Heart right ventricle (tissue), 16 donors: ENCODE measurements around the gene RAP1B. TPM values are rescaled to one million over a fixed set of nuclear protein-coding genes. Genes with fewer than 3 reads are reported as not detected.
"Not testable (repeated sequence)": the region's sequence is repeated elsewhere in the genome, so short reads cannot be mapped to it uniquely, and the experiment has no call there.

Source experiments
- ATAC-seq, 8 donors: fragments of 200-7000 bp; cut with Tn5 transposase; one replicate each; pipeline ENCODE4 v1.9.1; 2020; ENCODE audit warnings: mild to moderate bottlenecking in 8 of 8, moderate library complexity in 8 of 8, moderate number of reproducible peaks in 1 of 8
- DNase-seq, 2 donors: peaks; one replicate each; pipeline ENCODE4 v3.0.0-alpha.2; 2020
- H3K27ac ChIP-seq, 10 donors: fragments of 200-600 bp; sonication (generic) in 2 of 10; one replicate each; pipeline versions ENCODE4 v1.5.0 to v1.8.0; 2020 to 2022; ENCODE audit warnings: mild to moderate bottlenecking in 3 of 10
- H3K27me3 ChIP-seq, 7 donors: fragments of 200-600 bp; one replicate each; pipeline ENCODE4 v1.8.0; 2021 to 2022; ENCODE audit warnings: mild to moderate bottlenecking in 2 of 7
- H3K36me3 ChIP-seq, 9 donors: fragments of 200-600 bp; sonication (generic) in 1 of 9; one replicate each; pipeline versions ENCODE4 v1.5.0 to v1.8.0; 2020 to 2022; ENCODE audit warnings: mild to moderate bottlenecking in 2 of 9
- H3K4me1 ChIP-seq, 9 donors: fragments of 200-600 bp; sonication (generic) in 1 of 9; one replicate each; pipeline versions ENCODE4 v1.5.0 to v1.8.0; 2020 to 2022; ENCODE audit warnings: mild to moderate bottlenecking in 4 of 9
- H3K4me3 ChIP-seq, 10 donors: fragments of 200-600 bp; sonication (generic) in 2 of 10; one replicate each; pipeline versions ENCODE4 v1.5.0 to v1.8.0; 2020 to 2022; ENCODE audit warnings: mild to moderate bottlenecking in 7 of 10, moderate library complexity in 2 of 10
- H3K9me3 ChIP-seq, 11 donors: fragments of 200-600 bp in 10 of 11; sonication (generic) in 2 of 11; one replicate each; pipeline versions ENCODE4 v1.5.0 to v1.8.0; 2013 to 2022; ENCODE audit warnings: mild to moderate bottlenecking in 2 of 11, control low read depth in 1 of 11, moderate library complexity in 1 of 11
- WGBS, 2 donors: extraction: QIAGEN DNeasy Blood & Tissue Kit; methylation state at CpG; one replicate each; pipeline ENCODE4 v1.1.7; 2013; ENCODE audit warnings: inconsistent platforms in 1 of 2; 5-methylcytosine and 5-hydroxymethylcytosine counted together
- intact Hi-C, 10 donors: fragments of 100-400 bp; cut with DNase I; formaldehyde crosslinking; loops; one replicate each; pipeline versions ENCODE4 v1.11.1 to v1.14.2; 2022
- polyA plus RNA-seq, 2 donors: library from polyadenylated mRNA; stranded (reverse); fragments of 200-250 nt; gene quantifications; one replicate each; pipeline ENCODE4 v1.2.3, GENCODE V29; 2013
- total RNA-seq, 10 donors: library from RNA; stranded (reverse); fragmentation: NEBNext Ultra II Directional in 3 of 10; extraction: Animal tissue kit (Norgen Biotek cat#: 25700) in 3 of 10; gene quantifications; one replicate each; pipeline versions ENCODE4 v1.2.1 to v1.2.4, GENCODE V29; 2021 to 2023
- TF ChIP-seq, protein P1 (sequence below), 9 donors: fragments of 200-600 bp; sonication (generic) in 2 of 9; IDR thresholded peaks; one replicate each; pipeline versions ENCODE4 v1.5.0 to v1.8.0; 2021 to 2022; ENCODE audit warnings: antibody characterized with exemption in 9 of 9, mild to moderate bottlenecking in 5 of 9, moderate library complexity in 1 of 9
- donor health status: Arrhythmogenic right ventricular cardiomyopathy.
- donor health status: ischemic (EF 13 %, LVEDD 7.1; RV severe dilation, severe dysfunction).
- donor health status: healthy with polysubstance abuse.
- donor health status: DM: no; HTN: yes; CAD: no.
- donor health status: DM: no; HTN: no; CAD: no.
- donor health status: ischemic (EF 25% LVEDD 6.9; RV normal size, moderate dysfunction).
- donor health status: ischemic (EF 25% LVEDD 5.7; RV mildly dilated, moderate dysfunction).
- donor health status: healthy.
- donor health status: DM: yes; HTN: yes; CAD: no.
- donor health status: Ischemic cardiomyopathy.
- donor health status: ischemic (EF 35%, LVEDD 5.7; RV mildly dilated, moderate dysfunction).
- donor health status: nonischemic (EF 11% LVEDD 7.7; RV severe dilation, severe dysfunction).
- donor health status: DM: yes; HTN: yes; CAD: no.
- donor health status: PGD.
- donor health status: ischemic (EF 29% LVEDD 5.4; RV normal size, mild dysfunction).
- donor health status: nonischemic (EF 23%, LVEDD 6.1; RV moderate dilation, normal function).

Gene RAP1B
- total and polyA plus RNA-seq, 12 donors: 38.1 to 81.2 (median 43.2) TPM

DNA sequence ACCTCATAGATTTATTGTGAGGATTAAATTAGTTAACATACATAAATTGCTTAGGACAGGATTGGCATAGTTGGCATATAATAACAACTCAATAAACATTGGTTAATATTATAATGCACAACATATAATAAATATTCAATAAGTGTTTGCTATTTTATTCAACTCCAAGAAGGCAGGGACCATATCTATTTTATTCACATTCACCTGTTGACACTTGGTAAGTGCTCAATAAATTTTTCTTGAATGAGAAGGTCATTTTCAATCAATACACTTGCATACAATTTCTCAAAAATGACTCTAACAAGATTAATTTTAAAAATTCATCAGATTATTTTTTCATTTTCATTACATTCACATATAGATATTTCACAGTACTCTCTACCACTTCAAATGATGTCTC lies 63.7 kb downstream of the RAP1B start:
- Histone ChIP-seq H3K27me3 (no peaks in the 10 kb centered on the region), H3K4me1 (peaks cover 0 to 17% (median 0%) of the 10 kb centered on the region in 9 donors), H3K36me3 (no peaks in the 10 kb centered on the region), H3K4me3 (no peak overlapping the region), H3K9me3 (no peaks in the 10 kb centered on the region), H3K27ac (peak overlapping the region in 1 of 10 donors; percentile 34)
- intact Hi-C loops: no loop called here
- TF ChIP-seq, protein P1, sequence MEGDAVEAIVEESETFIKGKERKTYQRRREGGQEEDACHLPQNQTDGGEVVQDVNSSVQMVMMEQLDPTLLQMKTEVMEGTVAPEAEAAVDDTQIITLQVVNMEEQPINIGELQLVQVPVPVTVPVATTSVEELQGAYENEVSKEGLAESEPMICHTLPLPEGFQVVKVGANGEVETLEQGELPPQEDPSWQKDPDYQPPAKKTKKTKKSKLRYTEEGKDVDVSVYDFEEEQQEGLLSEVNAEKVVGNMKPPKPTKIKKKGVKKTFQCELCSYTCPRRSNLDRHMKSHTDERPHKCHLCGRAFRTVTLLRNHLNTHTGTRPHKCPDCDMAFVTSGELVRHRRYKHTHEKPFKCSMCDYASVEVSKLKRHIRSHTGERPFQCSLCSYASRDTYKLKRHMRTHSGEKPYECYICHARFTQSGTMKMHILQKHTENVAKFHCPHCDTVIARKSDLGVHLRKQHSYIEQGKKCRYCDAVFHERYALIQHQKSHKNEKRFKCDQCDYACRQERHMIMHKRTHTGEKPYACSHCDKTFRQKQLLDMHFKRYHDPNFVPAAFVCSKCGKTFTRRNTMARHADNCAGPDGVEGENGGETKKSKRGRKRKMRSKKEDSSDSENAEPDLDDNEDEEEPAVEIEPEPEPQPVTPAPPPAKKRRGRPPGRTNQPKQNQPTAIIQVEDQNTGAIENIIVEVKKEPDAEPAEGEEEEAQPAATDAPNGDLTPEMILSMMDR (IDR thresholded peaks at IDR 0.05): no peak
- DNase-seq (no peak), ATAC-seq (no peak)

DNA sequence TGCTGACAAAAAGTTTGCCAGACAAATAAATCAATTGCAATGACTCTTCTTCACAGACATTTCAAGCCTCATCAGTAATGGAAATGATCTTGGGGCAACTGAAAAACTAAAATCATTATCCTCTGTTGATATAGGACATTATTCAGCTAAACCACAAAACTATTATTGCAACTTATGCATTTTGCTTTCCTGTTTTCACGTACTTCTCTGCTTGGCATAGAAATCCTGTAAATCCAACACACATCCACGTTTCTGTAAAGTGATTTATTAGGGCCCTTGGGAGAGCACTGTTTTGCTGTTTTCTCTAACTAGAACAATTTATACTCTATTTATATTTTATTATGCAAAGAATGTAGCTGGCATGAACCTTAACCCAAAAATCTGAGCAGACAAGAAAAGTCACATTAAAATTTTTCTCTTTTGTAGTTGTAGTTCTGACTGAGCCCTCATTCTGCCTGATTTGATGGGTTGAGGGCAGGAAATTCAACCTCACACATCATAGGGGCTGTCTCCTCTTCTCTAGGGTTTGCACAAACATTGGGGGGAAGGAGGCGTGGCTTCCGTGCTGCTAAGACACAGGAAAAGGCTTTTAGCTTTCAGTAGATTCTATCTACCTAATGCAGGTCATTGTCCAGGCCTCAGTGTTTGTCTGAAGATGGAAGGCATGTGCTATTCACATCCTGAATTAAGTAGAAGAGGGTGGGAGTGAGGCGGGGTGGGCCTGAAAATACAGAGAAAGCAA lies 64.6 kb downstream of the RAP1B start:
- TF ChIP-seq, protein P1 (IDR thresholded peaks at IDR 0.05): no peak
- intact Hi-C loops: no loop called here
- Histone ChIP-seq H3K27ac (peak overlapping the region in 2 of 10 donors; percentile 22 to 36), H3K36me3 (no peaks in the 10 kb centered on the region), H3K9me3 (no peaks in the 10 kb centered on the region), H3K27me3 (no peaks in the 10 kb centered on the region), H3K4me3 (no peak overlapping the region), H3K4me1 (peaks cover 0 to 17% (median 0%) of the 10 kb centered on the region in 9 donors)
- DNase-seq (no peak), ATAC-seq (no peak)
- 50 to 63% methylated on average over 5 of the region's 5 CpGs for WGBS, 2 donors

DNA sequence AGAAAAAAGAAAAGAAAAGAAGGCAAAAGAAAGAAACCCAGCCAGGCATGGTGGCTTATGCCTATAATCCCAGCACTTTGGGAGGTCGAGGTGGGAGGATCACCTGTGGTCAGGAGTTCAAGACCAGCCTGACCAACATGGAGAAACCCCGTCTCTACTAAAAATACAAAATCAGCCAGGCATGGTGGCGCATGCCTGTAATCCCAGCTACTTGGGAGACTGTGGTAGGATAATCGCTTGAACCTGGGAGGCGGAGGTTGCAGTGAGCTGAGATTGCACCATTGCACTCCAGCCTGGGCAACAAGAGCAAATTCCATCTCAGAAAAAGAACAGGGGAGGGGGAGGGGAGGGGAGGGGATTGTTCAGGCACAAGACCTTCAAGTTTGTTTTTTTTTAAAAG lies 66.2 kb downstream of the RAP1B start:
- H3K27me3 ChIP-seq, H3K36me3 ChIP-seq, intact Hi-C loops, H3K27ac ChIP-seq, H3K4me3 ChIP-seq, ATAC-seq, DNase-seq, H3K9me3 ChIP-seq: not testable (repeated sequence)
- 94 to 95% methylated on average over 5 of the region's 5 CpGs for WGBS, 2 donors
- peaks cover 0 to 17% (median 0%) of the 10 kb centered on the region in 9 donors for H3K4me1 ChIP-seq

DNA sequence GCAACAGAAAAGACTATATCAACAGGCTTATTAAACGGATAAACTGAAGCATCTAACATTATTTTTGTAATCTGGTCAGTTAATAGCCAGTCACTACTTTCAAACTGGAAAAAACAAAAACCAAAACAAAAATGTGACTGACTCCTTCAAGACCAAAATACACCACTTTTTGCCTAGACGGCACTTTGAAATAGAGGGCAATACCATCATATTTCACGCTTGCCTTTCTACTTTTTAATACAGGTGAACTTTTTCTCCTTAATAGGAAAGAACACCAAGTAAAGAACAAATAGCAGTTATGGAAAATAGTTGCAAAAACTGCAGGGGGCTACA lies 75.5 kb downstream of the RAP1B start:
- Histone ChIP-seq H3K4me1 (peaks cover 0 to 28% (median 13%) of the 10 kb centered on the region in 9 donors), H3K4me3 (peak overlapping the region; percentile 0 to 96 (median 83)), H3K27ac (peak overlapping the region; percentile 10 to 86 (median 78)), H3K9me3 (no peaks in the 10 kb centered on the region), H3K27me3 (no peaks in the 10 kb centered on the region), H3K36me3 (peaks cover 0 to 20% (median 3%) of the 10 kb centered on the region in 9 donors)
- TF ChIP-seq, protein P1 (IDR thresholded peaks at IDR 0.05): no peak
- ATAC-seq: no peak
- DNase-seq: no peak
- 52 to 53% methylated on average over 3 of the region's 3 CpGs for WGBS, 2 donors
- intact Hi-C loops: loop anchor here in 9 of 10 donors (2.0 to 10.0 kb wide), 12 partner anchors 71 to 461 kb away; partner anchors contain the start of genes RAP1B (in 6 of the 9), IL26 (in 2 of the 9), MDM1 (in 2 of the 9) and MDM2 (in 1 of the 9)
